Left kidney (tissue), 2 donors: Measurements from ENCODE around the gene ALPI. TPM values are rescaled to one million over a fixed set of nuclear protein-coding genes. Genes with fewer than 3 reads are reported as not detected.
"Not testable (repeated sequence)": the region's sequence is repeated elsewhere in the genome, so short reads cannot be mapped to it uniquely, and the experiment has no call there.

Source experiments
- DNase-seq: peaks from one replicate; pipeline ENCODE4 v3.0.0-alpha.2; 2013
- polyA plus RNA-seq: library from polyadenylated mRNA; unstranded; fragments of 120-200 nt; gene quantifications from one replicate; pipeline ENCODE4 v1.2.1, GENCODE V29; 2013; ENCODE audit not compliant: insufficient read length

Gene ALPI
- polyA plus RNA-seq, 1 donor = 0.10 TPM

DNA sequence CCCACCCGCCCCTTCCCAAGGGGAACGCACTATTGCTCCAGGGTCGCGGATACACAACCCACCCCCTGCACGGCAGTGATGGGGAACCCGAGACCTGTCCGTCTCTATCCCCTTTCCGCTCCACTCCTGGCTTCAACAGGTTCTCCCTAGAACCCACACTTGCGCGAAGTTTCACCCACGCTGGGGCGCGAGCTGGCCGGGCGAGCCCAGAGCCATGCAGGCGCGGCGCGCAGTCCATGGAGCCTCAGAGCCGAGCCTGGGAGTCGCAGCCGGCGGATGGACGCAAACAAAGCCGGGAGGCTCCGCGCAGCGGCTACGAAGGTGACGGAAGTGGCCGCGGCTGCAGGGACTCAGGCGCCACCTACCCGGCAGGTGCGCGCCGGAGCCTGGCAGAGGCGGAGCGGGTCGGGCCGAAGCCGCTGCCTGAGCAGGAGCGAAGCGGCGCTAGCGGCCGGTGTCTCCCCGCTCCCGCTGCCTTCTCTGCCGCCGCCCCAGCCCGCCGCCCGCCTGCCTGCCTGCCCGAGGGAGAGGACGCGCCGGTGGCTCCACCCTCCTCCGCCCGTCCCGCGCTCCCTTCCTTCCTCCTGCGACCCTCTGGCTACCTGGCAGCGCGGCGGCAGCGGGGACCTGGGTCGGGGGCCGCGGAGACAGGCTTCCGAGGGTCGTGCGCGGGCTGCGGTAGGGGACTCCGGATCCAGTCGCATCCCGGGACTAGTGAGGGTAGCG is 35.3 kb upstream of the ALPI start:
- DNase-seq = no peak

GRCh38 chr2:232421189-232421785 is 34.7 kb upstream of the ALPI start:
- DNase-seq = no peak

DNA sequence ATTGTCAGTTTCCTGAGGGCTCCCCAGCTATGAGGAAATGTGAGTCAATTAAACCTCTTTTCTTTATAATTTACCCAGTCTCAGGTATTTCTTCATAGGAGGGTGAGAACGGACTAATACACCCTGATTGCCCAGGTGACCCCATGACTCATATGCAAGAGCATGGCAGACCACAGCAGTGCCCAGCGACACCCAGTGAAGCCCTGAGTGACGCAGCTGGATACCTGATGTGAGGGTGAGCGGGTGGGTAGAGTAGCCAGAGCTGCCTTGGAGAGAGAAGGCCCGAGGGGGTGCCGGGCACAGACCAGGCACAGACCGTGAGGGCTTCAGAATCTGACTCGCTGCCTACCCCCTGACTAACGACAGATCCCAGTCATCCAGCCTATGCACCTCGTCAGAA is 33.9 kb upstream of the ALPI start:
- DNase-seq = no peak

GRCh38 chr2:232422996-232423395 is 33.0 kb upstream of the ALPI start:
- not testable (repeated sequence) for DNase-seq

- not testable (repeated sequence) for DNase-seq
These were observed 32.5 kb upstream of the ALPI start for GRCh38 chr2:232423407-232423806.

- DNase-seq = no peak
These were observed 24.0 kb upstream of the ALPI start for GRCh38 chr2:232431705-232432590.

- DNase-seq = no peak
These were observed 23.3 kb upstream of the ALPI start for GRCh38 chr2:232432598-232433184.

DNA sequence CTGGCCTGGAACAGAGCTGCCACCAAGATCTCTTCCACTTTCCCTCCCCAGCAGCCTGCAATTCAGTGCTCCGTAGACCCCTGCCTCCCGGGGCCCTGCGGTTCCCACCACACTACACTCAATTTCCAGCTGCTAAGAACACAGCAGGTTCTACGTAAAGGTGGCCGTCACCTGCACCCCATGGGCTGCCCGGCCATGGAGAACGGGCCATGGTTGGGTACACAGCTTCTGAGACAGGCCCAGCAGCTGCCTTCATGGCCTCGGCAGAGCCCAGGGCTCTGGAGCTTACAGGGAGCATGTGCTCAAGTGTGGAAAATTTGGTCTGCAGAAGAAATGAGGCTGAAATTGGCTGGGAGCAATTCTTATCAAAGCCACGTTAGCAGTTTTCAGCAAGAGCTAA is 22.3 kb upstream of the ALPI start:
- not testable (repeated sequence) for DNase-seq

GRCh38 chr2:232434091-232434490 is 21.9 kb upstream of the ALPI start:
- no peak for DNase-seq

DNA sequence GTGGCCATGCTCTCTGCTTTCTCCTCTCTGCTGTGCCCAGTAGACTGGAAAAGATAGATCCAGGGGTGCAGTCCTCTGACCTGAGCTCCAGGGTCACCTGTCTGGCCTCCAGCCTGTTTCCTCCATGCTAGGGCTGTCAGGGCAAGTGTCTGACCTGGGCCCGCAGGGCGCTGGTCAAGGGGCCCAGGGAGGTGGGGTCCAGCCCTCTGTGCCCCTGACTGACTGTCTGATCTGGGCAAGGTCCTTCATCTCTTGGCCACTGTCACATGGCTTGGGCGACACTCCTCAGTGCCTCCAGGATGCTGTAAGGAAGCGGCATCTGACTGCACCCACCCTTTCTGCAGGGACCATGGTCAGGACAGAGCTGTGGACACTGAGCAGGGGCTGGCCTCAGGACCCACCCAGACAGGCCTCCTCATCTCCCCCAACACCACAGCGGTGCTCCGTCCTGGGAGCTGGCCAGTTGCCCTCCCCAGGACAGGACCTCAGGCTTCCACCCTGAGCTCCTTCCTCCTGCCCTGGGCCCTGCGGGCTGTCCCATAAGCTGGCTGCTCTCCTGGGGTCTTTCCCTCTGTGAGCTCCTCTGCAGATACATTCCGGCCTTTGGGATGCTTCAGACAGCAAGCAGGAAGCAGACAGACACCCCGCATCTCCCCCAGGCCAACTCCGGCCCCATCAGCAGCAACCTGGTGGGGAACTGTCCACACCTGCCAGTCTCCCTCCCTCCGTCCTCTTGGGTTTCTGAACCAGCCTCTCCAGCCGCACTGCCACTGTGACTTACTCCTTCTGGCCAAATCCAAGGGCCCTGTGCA is 21.2 kb upstream of the ALPI start:
- DNase-seq = no peak

DNA sequence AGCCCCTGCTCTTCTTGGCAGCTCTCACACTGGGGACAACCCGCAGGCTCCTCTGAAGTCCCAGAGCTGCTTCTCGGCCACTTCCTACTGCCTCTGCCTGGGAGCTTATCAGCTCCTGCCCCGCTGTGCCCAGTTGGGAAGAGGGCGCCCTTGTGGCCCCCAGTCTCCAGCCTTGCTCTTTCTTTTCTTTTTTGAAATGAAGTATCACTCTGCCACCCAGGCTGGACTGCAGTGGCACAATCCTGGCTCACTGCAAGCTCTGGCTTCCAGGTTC is 20.6 kb upstream of the ALPI start:
- DNase-seq = no peak

- no peak for DNase-seq
These were observed 20.1 kb upstream of the ALPI start for GRCh38 chr2:232435805-232436204.

GRCh38 chr2:232436381-232437194 is 19.4 kb upstream of the ALPI start:
- DNase-seq = no peak

GRCh38 chr2:232437195-232437571 is 18.8 kb upstream of the ALPI start:
- DNase-seq = no peak

GRCh38 chr2:232438091-232438490 is 17.9 kb upstream of the ALPI start:
- no peak for DNase-seq

- no peak for DNase-seq
These were observed 16.8 kb upstream of the ALPI start for GRCh38 chr2:232438951-232439757.

GRCh38 chr2:232439758-232440135 is 16.2 kb upstream of the ALPI start:
- no peak for DNase-seq

- not testable (repeated sequence) for DNase-seq
These were observed 15.5 kb upstream of the ALPI start for GRCh38 chr2:232440220-232441018.

GRCh38 chr2:232441147-232441651 is 14.8 kb upstream of the ALPI start:
- no peak for DNase-seq
